ENCODE results near the gene NIT2. TPM values are rescaled to one million over a fixed set of nuclear protein-coding genes. Genes with fewer than 3 reads are reported as not detected.

The NIT2 gene
- total and polyA plus RNA-seq, 9 of the 15 experiments (the other 6 are each of a cell fraction or from before 2014, with no cell fraction given), result 11.4 to 62.2 (median 22.1) TPM

DNA sequence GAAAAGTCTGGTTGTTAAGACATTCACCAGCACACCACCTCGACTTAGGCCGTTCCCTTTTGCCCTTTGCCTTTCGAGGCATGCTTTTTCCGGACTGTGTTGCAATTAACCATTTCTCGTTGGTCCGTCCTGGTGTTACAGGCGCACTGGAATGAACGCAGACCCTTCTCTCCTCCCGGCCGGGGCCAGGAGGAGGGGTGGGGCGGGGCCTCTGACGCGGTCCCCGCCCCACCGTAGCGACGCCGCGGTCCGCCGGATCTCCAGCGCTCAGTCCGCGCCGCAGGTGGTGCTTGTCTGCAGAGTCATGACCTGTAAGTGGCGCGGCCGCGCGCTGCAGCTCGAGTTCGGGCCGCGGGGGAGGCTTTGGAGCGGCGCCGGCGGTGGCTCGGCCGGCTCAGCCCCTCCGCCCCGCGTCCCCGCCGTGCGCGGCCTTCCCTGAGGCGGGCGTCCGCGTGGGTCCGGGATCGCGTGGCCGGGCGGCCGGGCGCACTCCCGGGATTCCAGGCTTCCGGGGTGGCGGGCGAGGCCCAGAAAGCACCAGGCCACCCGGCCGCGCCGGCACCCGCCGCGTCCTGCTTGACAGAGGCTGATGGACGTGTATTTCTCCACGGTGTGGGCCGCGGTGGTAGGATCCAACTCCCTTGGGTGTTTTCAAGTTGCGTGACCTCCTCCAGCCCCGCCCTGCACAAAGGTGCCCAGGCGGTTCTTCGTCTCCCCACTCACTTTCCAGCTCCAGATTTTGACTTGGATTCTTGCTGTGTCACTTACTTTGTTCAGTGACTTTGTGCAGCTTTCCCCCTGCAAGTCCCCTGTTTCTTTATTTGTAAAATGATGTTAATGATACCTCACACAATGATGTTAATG is at the start of gene NIT2 (continued):
- TF ChIP-seq PBX2 (CRISPR knock-in tag; IDR thresholded peaks at IDR 0.05; ENCODE audit: low read depth) (no peak), PBX2 (tag; conservative IDR thresholded peaks at IDR 0.05; ENCODE audit: low read depth) (no peak), CEBPG (CRISPR knock-in tag; IDR thresholded peaks at IDR 0.05) (no peak), CEBPG (tag; conservative IDR thresholded peaks at IDR 0.05 in 1 of 2, IDR thresholded peaks at IDR 0.05 in 1 of 2) (no peak), NFE2L1 (tag; IDR thresholded peaks at IDR 0.05; ENCODE audit: borderline replicate concordance, low read depth) (no peak), HLTF (IDR thresholded peaks at IDR 0.05) (no peak), RB1 (IDR thresholded peaks at IDR 0.05; ENCODE audit: low read depth) (peak; percentile 58), RBFOX2 (IDR thresholded peaks at IDR 0.05; ENCODE audit: low read depth, low read length) (peak; percentile 86), YY1 (IDR thresholded peaks at IDR 0.05; ENCODE audit: borderline replicate concordance in 1 of 3, control insufficient read depth in 1 of 3, extremely low read depth in 1 of 3, insufficient read depth in 3 of 3, insufficient read length in 1 of 3, insufficient replicate concordance in 2 of 3, low read depth in 1 of 3, low read length in 2 of 3) (peak in 2 of 3 experiments; percentile 7 to 59), E2F6 (IDR thresholded peaks at IDR 0.05; ENCODE audit: borderline replicate concordance in 1 of 2, extremely low read depth in 1 of 2, insufficient read depth in 1 of 2, insufficient read length in 1 of 2, low read depth in 1 of 2, low read length in 1 of 2, poor library complexity in 1 of 2, severe bottlenecking in 1 of 2) (peak; percentile 46 to 64), MED1 (CRISPR knock-in tag; IDR thresholded peaks at IDR 0.05; ENCODE audit: borderline replicate concordance) (no peak), ZNF12 (CRISPR knock-in tag; IDR thresholded peaks at IDR 0.05) (no peak), KHSRP (IDR thresholded peaks at IDR 0.05) (no peak), ZNF121 (CRISPR knock-in tag; conservative IDR thresholded peaks at IDR 0.05) (no peak), TAF1 (IDR thresholded peaks at IDR 0.05; ENCODE audit: control insufficient read depth, extremely low read depth, insufficient read depth, low read length, severe bottlenecking) (peak; percentile 60), FOSL1 (tag; conservative IDR thresholded peaks at IDR 0.05) (0 out of 2 replicates have a peak, but pooled peaks have one; percentile 7), CEBPB (tag; IDR thresholded peaks at IDR 0.05) (peak; percentile 38; the same call in 1 of the 2 replicates), MTA1 (IDR thresholded peaks at IDR 0.05; ENCODE audit: borderline replicate concordance) (no peak), PHF20 (IDR thresholded peaks at IDR 0.05; ENCODE audit: partially characterized antibody) (peak; percentile 12), BRD4 (IDR thresholded peaks at IDR 0.05) (no peak)
- TF ChIP-seq, protein P1, sequence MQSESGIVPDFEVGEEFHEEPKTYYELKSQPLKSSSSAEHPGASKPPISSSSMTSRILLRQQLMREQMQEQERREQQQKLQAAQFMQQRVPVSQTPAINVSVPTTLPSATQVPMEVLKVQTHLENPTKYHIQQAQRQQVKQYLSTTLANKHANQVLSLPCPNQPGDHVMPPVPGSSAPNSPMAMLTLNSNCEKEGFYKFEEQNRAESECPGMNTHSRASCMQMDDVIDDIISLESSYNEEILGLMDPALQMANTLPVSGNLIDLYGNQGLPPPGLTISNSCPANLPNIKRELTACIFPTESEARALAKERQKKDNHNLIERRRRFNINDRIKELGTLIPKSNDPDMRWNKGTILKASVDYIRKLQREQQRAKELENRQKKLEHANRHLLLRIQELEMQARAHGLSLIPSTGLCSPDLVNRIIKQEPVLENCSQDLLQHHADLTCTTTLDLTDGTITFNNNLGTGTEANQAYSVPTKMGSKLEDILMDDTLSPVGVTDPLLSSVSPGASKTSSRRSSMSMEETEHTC (IDR thresholded peaks at IDR 0.05), result no peak
